Astrocyte of the cerebellum (primary cell): ENCODE results near the gene CTDNEP1.

Experiments used
- DNase-seq: peaks from one replicate; pipeline ENCODE4 v3.0.0-alpha.2; 2011; ENCODE audit warnings: low read depth
- H3K4me3 ChIP-seq: 2 replicates; pipeline ENCODE4 v1.5.1; 2011; ENCODE audit warnings: mild to moderate bottlenecking, low read depth, low read length, moderate library complexity
- CTCF ChIP-seq: IDR thresholded peaks from 2 replicates; pipeline ENCODE4 v1.5.1; 2012; ENCODE audit warnings: low read length, low read depth, moderate library complexity, mild to moderate bottlenecking; ENCODE audit errors: missing control alignments
- in situ Hi-C: cut with HindIII; loops from 2 replicates; pipeline ENCODE4 v1.10.0; 2017; ENCODE audit warnings: low sequenced_read_pairs

The CTDNEP1 gene

DNA sequence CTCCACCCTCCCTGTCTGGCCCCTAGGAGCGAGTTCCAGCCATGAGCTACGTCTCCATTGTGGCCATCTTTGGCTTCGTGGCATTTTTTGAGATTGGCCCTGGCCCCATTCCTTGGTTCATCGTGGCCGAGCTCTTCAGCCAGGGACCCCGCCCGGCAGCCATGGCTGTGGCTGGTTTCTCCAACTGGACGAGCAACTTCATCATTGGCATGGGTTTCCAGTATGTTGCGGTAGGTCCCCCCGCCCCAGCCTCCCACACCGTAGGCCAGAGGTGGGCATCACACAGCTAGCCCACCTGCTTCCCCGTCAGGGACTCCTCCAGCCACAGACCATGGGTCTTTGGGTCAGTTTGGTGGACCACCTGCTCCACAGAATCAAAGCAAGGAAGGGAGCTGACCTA, 34.1 kb upstream of the CTDNEP1 start:
- H3K4me3 ChIP-seq: no peak overlapping the region
- in situ Hi-C loops: no loop called here
- DNase-seq: no peak
- TF ChIP-seq CTCF: no peak

- in situ Hi-C loops: no loop called here
These were observed 33.4 kb upstream of the CTDNEP1 start for GRCh38 chr17:7284911-7285310.

GRCh38 chr17:7283471-7284216, 32.1 kb upstream of the CTDNEP1 start:
- DNase-seq: no peak

More at GRCh38 chr17:7284911-7285310, 33.4 kb upstream of the CTDNEP1 start:
- no peak for TF ChIP-seq CTCF
- DNase-seq: no peak
- H3K4me3 ChIP-seq: no peak overlapping the region

GRCh38 chr17:7282752-7283321, 31.3 kb upstream of the CTDNEP1 start:
- in situ Hi-C loops: no loop called here
- H3K4me3 ChIP-seq: no peak overlapping the region
- no peak for DNase-seq
- TF ChIP-seq CTCF: no peak

More at GRCh38 chr17:7283471-7284216, 32.1 kb upstream of the CTDNEP1 start:
- in situ Hi-C loops: no loop called here
- TF ChIP-seq CTCF: no peak
- no peak overlapping the region for H3K4me3 ChIP-seq

GRCh38 chr17:7281953-7282751, 30.6 kb upstream of the CTDNEP1 start:
- in situ Hi-C loops: no loop called here
- DNase-seq: no peak
- peak overlapping the region; percentile 31 for H3K4me3 ChIP-seq
- no peak for TF ChIP-seq CTCF

DNA sequence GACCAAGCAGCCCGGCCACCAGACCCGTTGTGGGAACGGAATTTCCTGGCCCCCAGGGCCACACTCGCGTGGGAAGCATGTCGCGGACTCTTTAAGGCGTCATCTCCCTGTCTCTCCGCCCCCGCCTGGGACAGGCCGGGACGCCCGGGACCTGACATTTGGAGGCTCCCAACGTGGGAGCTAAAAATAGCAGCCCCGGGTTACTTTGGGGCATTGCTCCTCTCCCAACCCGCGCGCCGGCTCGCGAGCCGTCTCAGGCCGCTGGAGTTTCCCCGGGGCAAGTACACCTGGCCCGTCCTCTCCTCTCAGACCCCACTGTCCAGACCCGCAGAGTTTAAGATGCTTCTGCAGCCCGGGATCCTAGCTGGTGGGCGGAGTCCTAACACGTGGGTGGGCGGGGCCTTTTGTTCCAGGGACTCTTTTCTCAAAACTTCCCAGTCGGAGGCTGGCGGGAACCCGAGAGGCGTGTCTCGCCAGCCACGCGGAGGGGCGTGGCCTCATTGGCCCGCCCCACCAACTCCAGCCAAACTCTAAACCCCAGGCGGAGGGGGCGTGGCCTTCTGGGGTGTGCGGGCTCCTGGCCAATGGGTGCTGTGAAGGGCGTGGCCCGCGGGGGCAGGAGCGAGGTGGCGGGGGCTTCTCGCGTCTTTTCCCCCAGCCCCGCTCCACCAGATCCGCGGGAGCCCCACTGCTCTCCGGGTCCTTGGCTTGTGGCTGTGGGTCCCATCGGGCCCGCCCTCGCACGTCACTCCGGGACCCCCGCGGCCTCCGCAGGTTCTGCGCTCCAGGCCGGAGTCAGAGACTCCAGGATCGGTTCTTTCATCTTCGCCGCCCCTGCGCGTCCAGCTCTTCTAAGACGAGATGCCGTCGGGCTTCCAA, 29.8 kb upstream of the CTDNEP1 start, which contains the start of gene SLC2A4:
TSS of gene SLC2A4 (plus strand) at position 645 of the 879 bp plus-strand sequence. CDS start at position 862, 217 bp downstream.
- no peak for TF ChIP-seq CTCF
- in situ Hi-C loops: no loop called here
- H3K4me3 ChIP-seq: peak within 1 kb of the TSS; percentile 31
- peak; percentile 67 for DNase-seq
